MM.1S (cell line): Measurements from ENCODE around the gene RELN.

Experiments
- DNase-seq: peaks from one replicate; pipeline ENCODE4 v3.0.0-alpha.2; 2015
- H2AFZ ChIP-seq: fragments of 300-600 bp; sonication (generic); 2 replicates; pipeline ENCODE4 v1.6.0; 2016; ENCODE audit warnings: antibody characterized with exemption, low read length
- H3F3A ChIP-seq: fragments of 300-600 bp; sonication (generic); 2 replicates; pipeline ENCODE4 v1.6.1; 2016; ENCODE audit warnings: mild to moderate bottlenecking, antibody characterized with exemption, low read length, moderate library complexity, mixed read lengths; ENCODE audit not compliant: insufficient read depth
- H3K27ac ChIP-seq: fragments of 300-600 bp; sonication (generic); 2 replicates; pipeline ENCODE4 v1.5.1; 2016; ENCODE audit warnings: mild to moderate bottlenecking, low read length
- H3K27me3 ChIP-seq: fragments of 300-600 bp; sonication (generic); replicated peaks from 2 replicates; pipeline ENCODE4 v1.6.0; 2016; ENCODE audit warnings: low read length; ENCODE audit not compliant: insufficient read depth
- H3K36me3 ChIP-seq: fragments of 300-600 bp; sonication (generic); replicated peaks from 2 replicates; pipeline ENCODE4 v1.6.1; 2016; ENCODE audit warnings: mild to moderate bottlenecking, low read length, mixed read lengths; ENCODE audit not compliant: insufficient read depth
- H3K4me1 ChIP-seq: fragments of 300-600 bp; sonication (generic); 2 replicates; pipeline ENCODE4 v1.6.1; 2016; ENCODE audit warnings: low read length, mixed read lengths
- H3K4me2 ChIP-seq: fragments of 300-600 bp; sonication (generic); 2 replicates; pipeline ENCODE4 v1.6.0; 2016; ENCODE audit warnings: low read depth, low read length
- H3K4me3 ChIP-seq: fragments of 300-600 bp; sonication (generic); 2 replicates; pipeline ENCODE4 v1.5.1; 2016; ENCODE audit warnings: low read length, mixed read lengths
- H3K79me2 ChIP-seq: fragments of 300-600 bp; sonication (generic); 2 replicates; pipeline ENCODE4 v1.6.1; 2016; ENCODE audit warnings: mixed run types, low read length, mixed read lengths
- H3K9ac ChIP-seq: fragments of 300-600 bp; sonication (generic); 2 replicates; pipeline ENCODE4 v1.6.1; 2016; ENCODE audit warnings: low read length, mixed read lengths
- H3K9me2 ChIP-seq: fragments of 300-600 bp; sonication (generic); replicated peaks from 2 replicates; pipeline ENCODE4 v1.6.1; 2016; ENCODE audit warnings: mild to moderate bottlenecking, low read length, mixed read lengths; ENCODE audit not compliant: insufficient read depth
- H3K9me3 ChIP-seq: fragments of 300-600 bp; sonication (generic); replicated peaks from 2 replicates; pipeline ENCODE4 v1.6.1; 2016; ENCODE audit warnings: mild to moderate bottlenecking, low read length, mixed read lengths; ENCODE audit not compliant: insufficient read depth
- H4K20me1 ChIP-seq: fragments of 300-600 bp; sonication (generic); 2 replicates; pipeline ENCODE4 v1.6.1; 2016; ENCODE audit warnings: mild to moderate bottlenecking, low read length, moderate library complexity, mixed read lengths; ENCODE audit not compliant: insufficient read depth
- CTCF ChIP-seq: fragments of 300-600 bp; sonication (generic); IDR thresholded peaks from 2 replicates; pipeline ENCODE4 v1.5.1; 2016; ENCODE audit warnings: antibody characterized with exemption, low read length, mixed read lengths
- EZH2 ChIP-seq: fragments of 300-600 bp; sonication (generic); optimal IDR thresholded peaks from 2 replicates; pipeline ENCODE3; 2017; ENCODE audit warnings: low read depth, mild to moderate bottlenecking, antibody characterized with exemption, low read length, mixed read lengths
- EZH2phosphoT487 ChIP-seq: fragments of 300-600 bp; sonication (generic); IDR thresholded peaks from 2 replicates; pipeline ENCODE4 v1.6.1; 2018; ENCODE audit warnings: antibody characterized with exemption, low read length

RELN gene

GRCh38 chr7:103797647-103798307 lies 191.7 kb downstream of the RELN start:
- Histone ChIP-seq H3K36me3 (no peaks in the 10 kb centered on the region), H3K4me1 (no peaks in the 10 kb centered on the region), H3K79me2 (no peaks in the 10 kb centered on the region), H3K4me2 (no peak overlapping the region), H4K20me1 (no peaks in the 10 kb centered on the region), H3K9me3 (no peaks in the 10 kb centered on the region), H3K4me3 (no peak overlapping the region), H3K27me3 (no peaks in the 10 kb centered on the region), H3F3A (no peaks in the 10 kb centered on the region), H3K9me2 (no peaks in the 10 kb centered on the region), H3K27ac (no peak overlapping the region), H2AFZ (no peak overlapping the region), H3K9ac (no peak overlapping the region)
- TF ChIP-seq EZH2phosphoT487, result no peak
- no peak for TF ChIP-seq CTCF
- no peak for TF ChIP-seq EZH2
- DNase-seq, result no peak

- Histone ChIP-seq H4K20me1 (no peaks in the 10 kb centered on the region), H3K79me2 (no peaks in the 10 kb centered on the region), H3K36me3 (no peaks in the 10 kb centered on the region), H3K4me3 (no peak overlapping the region), H3K9ac (no peak overlapping the region), H3K9me2 (no peaks in the 10 kb centered on the region), H3F3A (no peaks in the 10 kb centered on the region), H3K9me3 (no peaks in the 10 kb centered on the region), H2AFZ (no peak overlapping the region), H3K4me2 (no peak overlapping the region), H3K27ac (no peak overlapping the region), H3K27me3 (no peaks in the 10 kb centered on the region), H3K4me1 (no peaks in the 10 kb centered on the region)
- no peak for DNase-seq
- TF ChIP-seq EZH2 (no peak), EZH2phosphoT487 (no peak), CTCF (no peak)
These were observed 193.0 kb downstream of the RELN start for GRCh38 chr7:103796327-103796962.

DNA sequence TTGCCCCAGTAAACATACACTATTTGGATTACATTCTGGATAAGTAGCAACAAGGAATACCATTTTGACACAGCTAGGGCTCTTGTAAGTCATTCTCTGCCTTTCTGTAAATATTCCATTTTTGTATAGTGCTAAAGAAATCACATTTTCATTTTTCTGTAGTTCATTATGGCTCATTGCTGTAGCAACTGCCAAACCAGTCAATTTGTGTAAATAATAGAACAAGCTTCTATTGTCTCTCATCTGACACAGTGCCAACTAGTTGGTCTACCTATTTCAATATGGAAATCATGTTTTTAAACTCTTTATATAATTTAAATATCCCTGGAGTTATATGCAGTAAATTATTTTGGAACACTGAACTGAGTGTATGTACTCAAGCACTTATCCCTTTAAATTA lies 193.7 kb downstream of the RELN start:
- no peak overlapping the region for H3K4me2 ChIP-seq
- no peaks in the 10 kb centered on the region for H3K9me2 ChIP-seq
- no peak for DNase-seq
- H3K9ac ChIP-seq, result no peak overlapping the region
- H3K27ac ChIP-seq, result no peak overlapping the region
- H3K4me1 ChIP-seq, result no peaks in the 10 kb centered on the region
- H3K27me3 ChIP-seq, result no peaks in the 10 kb centered on the region
- H3K9me3 ChIP-seq, result no peaks in the 10 kb centered on the region
- H3K79me2 ChIP-seq, result no peaks in the 10 kb centered on the region
- no peaks in the 10 kb centered on the region for H3K36me3 ChIP-seq
- no peak overlapping the region for H2AFZ ChIP-seq
- no peaks in the 10 kb centered on the region for H4K20me1 ChIP-seq
- no peak overlapping the region for H3K4me3 ChIP-seq
- TF ChIP-seq EZH2phosphoT487 (no peak), CTCF (no peak), EZH2 (no peak)
- no peaks in the 10 kb centered on the region for H3F3A ChIP-seq
